Jurkat, Clone E6-1 (cell line): Measurements from ENCODE around the gene CDH16.

Experiments used
- DNase-seq: peaks from one replicate; pipeline ENCODE4 v3.0.0-alpha.2; 2011; ENCODE audit warnings: low read depth, low spot score
- H3K4me3 ChIP-seq: 2 replicates; pipeline ENCODE4 v1.5.1; 2011; ENCODE audit warnings: mild to moderate bottlenecking, low read length, control low read depth, moderate library complexity

Gene CDH16

DNA sequence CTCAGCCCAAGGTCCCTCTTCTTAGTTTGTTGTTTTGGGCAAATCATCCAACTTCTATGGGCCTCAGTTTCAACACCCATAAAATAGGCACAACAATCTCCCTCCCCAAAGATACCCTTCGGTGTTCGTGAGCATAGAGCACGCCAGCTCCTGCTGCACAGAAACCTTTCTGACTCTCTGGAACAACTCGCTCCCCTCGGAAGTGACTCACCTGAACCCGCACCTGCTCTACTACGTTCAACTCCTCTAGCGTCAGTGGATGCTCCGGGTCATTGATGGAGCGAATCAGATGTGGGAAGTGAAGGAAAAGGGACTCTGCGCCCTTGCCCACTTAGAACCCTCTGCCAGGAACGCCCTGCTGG lies 15.1 kb upstream of the CDH16 start:
- H3K4me3 ChIP-seq = peak overlapping the region; percentile 99
- no peak for DNase-seq

DNA sequence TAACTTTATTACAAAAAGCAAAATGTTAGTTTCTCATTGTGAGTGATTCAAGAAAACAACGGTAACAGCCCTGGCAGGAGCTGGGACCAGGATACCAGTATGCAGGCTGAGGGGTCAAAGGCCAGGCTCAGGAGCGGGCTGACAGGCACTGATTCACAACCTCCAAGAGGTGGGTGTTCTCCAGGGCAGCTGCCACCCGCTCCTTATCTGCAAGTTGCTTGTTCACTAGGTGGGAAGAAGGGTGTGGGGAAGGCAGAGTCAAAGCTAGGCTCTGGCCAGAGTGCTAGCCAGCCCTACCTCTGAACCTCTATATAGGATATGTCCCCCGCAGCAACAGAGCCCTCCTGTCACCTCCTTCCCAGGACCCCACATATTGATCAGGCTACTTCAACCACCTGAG lies 13.4 kb upstream of the CDH16 start:
- H3K4me3 ChIP-seq = no peak overlapping the region
- DNase-seq = no peak

DNA sequence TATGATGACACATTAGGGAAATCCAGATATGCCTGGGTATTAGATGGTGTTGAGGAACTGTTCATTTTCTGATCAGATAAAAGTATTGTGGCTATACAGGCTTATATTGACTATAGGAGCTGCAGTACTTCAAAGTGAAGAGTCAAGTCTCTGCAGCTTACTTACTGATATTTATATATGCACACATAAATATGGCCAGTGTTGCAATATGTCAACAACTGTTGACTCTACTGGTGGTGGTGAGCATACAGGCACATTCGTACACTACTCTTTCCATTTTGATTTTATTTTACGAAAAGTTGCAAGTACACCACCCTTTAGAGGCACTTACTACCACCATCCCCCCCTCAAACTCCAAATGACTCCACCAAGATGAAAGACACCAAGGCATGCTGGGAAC lies 13.0 kb upstream of the CDH16 start:
- H3K4me3 ChIP-seq = no peak overlapping the region
- no peak for DNase-seq

DNA sequence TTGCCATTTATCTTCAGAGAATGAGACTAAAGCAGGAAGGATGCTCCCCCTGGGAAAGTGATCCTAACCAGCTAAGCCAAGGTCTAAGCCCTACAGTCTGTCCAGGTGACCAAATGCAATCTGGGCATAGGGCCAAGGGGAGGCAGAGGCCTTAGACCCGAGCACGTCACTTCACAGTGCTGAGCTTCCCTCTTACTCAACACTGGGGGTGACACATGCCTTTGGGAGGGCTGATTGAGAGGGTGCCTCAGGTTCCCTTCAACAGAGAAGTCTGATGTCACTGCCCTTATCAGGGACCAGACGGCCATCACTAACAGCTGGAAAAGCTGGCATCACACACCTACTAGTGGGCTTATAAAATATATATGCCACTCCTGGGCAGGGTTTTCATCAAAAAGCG lies 11.5 kb upstream of the CDH16 start:
- no peak for DNase-seq

GRCh38 chr16:66928702-66929388 lies 10.2 kb upstream of the CDH16 start:
- DNase-seq = peak; percentile 30

More for the DNA sequence above, 11.5 kb upstream of the CDH16 start:
- no peak overlapping the region for H3K4me3 ChIP-seq

DNA sequence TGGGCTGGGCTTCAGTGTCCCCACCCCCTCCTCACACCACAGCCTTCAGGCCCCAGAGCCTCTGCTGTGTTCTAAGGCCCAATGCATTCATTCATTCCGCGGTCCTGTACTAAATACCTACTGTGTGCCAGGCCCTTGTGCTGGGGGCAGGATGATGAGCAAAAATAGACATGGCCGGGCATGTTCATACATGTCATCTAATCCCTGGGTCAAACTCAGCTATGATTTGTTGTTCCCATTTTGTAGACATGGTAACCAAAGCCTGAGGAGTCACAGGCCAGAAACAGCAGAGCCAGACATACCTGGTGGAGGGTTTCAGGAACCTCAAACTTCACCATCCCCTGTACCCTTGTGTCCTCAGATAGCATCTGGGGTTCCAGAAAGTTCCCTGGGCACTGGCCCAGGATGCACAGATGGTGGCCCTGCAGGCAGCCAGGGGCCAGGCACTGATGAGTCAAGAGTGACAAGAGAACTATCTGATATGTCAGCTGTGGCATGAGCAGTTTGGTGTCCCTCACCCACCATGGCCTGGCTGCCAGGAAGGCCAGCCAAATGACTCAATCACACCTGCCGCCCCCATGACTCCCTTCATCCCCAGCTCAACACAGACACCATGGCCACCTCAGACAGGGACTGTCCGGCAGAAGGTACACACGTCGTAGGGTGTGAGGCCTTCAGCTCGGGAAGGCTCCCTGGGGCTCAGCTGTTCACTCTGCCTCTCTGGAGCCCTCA lies 9.4 kb upstream of the CDH16 start:
- no peak for DNase-seq
- H3K4me3 ChIP-seq = no peak overlapping the region

More at GRCh38 chr16:66928702-66929388, 10.2 kb upstream of the CDH16 start:
- no peak overlapping the region for H3K4me3 ChIP-seq

DNA sequence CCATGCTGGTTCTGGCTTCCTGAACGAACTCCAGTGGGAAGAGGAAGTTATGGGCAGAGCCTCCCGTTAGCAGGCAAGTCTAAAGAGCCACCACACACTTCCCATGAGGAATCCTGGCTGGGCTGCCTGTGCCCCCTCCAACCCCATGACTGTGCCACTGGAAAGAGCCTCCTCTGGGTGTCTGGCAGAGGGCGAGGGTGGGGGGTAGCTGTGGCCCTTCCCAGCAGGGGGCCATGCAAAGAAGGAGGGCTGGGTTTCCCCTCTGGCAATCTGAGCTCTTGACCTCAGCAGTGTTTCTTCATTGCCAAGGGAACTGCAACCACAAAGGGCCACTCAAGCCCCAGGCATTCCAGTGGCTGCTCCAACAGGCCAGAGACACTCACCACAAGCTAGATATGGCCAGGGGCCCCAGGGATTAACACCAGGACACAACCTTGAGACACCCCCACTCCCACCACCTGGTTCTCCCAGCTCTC lies 8.3 kb upstream of the CDH16 start:
- H3K4me3 ChIP-seq = no peak overlapping the region
- DNase-seq = no peak

DNA sequence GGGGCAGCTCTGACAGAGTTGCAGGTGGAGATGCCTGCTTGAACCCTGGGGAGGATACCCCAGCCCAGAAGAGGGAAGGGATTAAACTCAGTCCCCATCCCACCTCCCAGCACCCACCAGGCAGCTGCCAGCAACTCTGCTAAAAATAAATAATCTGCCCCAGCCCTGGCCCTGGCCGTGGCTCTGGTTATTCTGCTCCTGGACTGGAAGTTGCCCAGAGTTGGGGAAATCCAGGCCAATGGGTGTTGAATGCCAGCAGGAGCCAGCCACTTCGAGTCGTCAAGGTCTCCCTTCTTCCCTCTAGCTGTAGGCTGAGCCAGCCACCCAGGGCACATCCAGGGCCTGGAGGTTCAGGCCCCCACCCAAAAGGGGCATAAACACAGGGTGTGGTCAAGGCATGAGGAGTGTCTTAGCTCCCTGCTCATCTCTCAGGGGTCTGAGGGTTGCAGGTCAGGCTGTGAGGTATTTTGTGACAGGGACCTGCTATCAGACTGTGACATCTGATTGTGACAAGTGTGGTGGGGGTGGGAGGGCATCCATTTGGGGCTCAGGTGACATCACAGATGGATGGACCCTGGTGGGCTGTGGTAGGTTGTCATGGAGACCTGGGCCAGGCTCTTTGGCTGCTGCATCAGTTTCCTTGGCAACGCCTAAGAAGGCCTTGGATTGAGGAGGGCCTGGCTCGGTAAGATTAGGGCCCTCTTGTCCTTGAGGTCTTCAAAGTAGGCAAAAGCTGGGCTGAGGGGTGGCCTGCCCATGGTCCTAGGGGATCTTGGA lies 7.7 kb upstream of the CDH16 start:
- H3K4me3 ChIP-seq = no peak overlapping the region
- DNase-seq = no peak

- DNase-seq = no peak
- H3K4me3 ChIP-seq = no peak within 1 kb of the TSS
Observed at GRCh38 chr16:66925322-66925840, 6.7 kb upstream of the CDH16 start, which contains the start of gene RRAD. Gene RRAD, minus strand, starts transcription at chr16:66925535. Its CDS starts 356 bp downstream, at chr16:66925179.

GRCh38 chr16:66924527-66925321 lies 6.0 kb upstream of the CDH16 start:
- DNase-seq = no peak
- no peak overlapping the region for H3K4me3 ChIP-seq

GRCh38 chr16:66923866-66924265 lies 5.2 kb upstream of the CDH16 start:
- DNase-seq = no peak
- H3K4me3 ChIP-seq = no peak overlapping the region

- DNase-seq = no peak
- H3K4me3 ChIP-seq = no peak overlapping the region
Observed at GRCh38 chr16:66923247-66923731, 4.6 kb upstream of the CDH16 start.

DNA sequence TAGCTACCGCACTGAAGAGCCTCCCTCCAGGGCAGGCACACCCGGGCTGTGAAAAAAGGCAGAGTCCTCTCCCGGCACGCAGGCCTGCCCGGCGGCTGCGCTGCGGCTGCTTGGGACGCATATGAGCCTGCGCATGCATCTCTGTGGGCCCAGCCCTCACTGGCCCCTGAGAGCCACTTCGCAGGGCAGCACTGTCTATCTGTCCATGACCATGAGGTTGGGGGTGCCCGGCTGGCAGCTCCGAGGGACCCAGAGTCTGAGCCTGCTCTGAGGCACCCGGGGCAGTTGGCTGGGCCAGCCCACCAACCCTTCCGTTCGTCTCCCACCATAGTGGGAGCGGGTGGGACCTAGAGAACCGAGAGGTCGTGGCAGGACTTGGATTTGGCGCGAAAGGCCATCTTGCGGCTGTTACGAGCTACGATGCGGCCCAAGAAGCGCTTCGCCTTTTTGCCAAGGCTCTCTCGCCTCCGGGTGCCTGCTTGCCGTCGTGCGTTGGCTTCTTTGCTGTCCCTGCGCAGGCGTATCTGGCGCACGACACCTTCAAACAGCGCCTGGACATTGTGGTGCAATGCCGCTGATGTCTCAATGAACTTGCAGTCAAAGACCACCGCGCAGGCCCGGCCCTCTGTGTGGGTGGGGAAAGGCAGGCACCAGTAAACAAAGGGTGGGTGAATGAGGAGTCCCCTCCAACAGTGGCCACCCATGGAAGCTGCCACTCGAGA lies 3.2 kb upstream of the CDH16 start:
- no peak for DNase-seq
- no peak overlapping the region for H3K4me3 ChIP-seq

DNA sequence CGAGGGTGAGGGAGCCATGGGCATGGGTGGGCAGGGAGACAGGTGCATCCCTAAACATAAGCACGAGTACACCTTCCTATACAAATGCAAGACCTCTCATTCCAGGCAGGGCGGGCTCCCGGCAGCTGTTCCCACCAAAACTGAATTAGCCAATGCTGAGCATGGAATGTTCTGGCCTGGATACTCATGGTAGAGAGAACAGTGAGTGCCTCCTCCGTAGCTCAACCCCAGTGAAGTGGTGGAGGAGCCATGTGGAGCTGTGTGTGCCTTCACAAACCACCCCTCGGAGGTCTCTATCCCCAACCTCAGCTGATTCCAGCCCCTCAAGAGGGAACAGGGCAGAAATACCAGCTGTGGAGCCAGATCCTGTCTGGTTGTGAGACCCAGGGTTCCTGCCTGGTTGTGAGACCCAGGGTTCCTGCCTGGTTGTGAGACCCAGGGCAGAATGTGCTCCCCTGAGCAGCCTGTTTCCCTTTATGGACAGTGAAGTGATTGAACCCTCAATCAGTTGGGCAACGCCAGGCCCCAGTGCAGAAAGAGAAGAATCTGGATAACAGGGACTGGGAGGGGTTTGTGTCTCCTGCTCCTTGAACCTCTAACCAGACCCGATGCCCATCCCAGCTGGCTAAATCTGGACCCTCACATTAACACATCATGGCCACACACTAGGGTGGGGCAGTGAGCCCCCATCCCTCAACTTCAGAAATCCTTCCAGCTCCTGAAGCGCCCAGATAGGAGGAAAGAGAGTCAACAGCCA lies 2.4 kb upstream of the CDH16 start:
- no peak overlapping the region for H3K4me3 ChIP-seq
- DNase-seq = no peak

GRCh38 chr16:66920299-66920590 lies 1.6 kb upstream of the CDH16 start:
- DNase-seq = no peak
- no peak overlapping the region for H3K4me3 ChIP-seq

DNA sequence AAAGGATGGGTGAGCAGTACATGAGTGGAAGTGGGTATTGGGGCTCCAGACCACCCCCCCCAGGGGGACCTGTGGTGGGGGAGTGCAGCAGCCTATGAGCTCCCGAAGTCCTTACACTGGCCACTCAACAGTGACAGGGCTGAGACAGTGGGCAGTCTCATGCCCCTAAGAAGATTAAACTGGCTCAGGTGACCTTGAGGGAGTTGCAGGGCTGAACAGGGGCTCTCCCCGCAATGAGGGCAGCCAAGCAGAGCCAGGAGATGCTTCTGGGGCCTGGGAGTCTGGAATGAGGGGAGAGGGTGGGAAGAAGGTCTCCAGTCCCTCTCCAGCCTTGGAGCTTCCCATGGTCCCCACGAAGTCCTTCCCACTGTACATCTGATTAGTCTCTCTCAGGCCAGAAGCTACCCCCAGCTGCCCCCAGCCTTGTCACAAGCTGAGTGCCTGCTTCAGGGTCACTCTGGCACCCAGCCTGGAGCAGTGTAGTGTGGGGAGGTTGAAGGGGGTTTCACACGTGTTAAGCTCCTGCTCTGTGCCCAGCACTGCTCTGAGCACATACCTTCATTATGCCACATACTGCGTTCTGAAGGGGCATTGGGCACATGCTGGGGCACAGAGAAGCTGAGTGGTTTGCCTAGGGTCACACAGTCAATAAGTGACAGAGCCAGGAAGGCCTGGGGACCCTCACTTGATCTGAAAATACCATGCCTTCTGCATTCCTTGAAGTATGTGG lies 1.0 kb upstream of the CDH16 start:
- no peak overlapping the region for H3K4me3 ChIP-seq
- DNase-seq = no peak

DNA sequence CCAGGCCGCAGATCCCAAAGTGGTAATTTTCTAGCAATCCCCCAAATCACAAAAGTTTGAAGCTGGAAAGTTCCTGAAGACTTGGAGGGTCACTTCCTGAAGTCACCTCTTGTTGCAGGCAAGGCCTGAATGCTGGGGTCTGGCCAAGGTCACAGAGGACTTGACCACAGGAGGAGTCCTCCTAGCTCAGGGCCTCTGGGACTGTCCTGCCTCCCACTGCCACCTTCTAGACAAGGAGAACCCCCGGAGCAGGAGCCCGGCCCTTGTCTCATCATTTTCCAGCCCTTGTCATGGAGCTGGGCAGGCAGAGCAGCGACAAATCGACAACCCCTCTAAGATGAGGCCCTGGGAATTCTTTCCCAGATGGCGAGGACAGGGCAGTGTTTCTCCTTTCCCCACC lies 330 bp downstream of the CDH16 start:
- no peak overlapping the region for H3K4me3 ChIP-seq
- DNase-seq = no peak
